Mesenchymal stem cell (in vitro differentiated cells and primary cell): Measurements from ENCODE around the gene GTF2I.
"Not testable (repeated sequence)": the region's sequence is repeated elsewhere in the genome, so short reads cannot be mapped to it uniquely, and the experiment has no call there.

Source experiments
- DNase-seq: peaks from one replicate; pipeline ENCODE4 v3.0.0-alpha.2; 2013
- H2AFZ ChIP-seq: one replicate; pipeline ENCODE4 v1.6.1; 2013; ENCODE audit warnings: low read depth, mild to moderate bottlenecking, control low read depth, inconsistent platforms, low read length, moderate library complexity
- H2AK5ac ChIP-seq: 2 replicates; pipeline ENCODE4 v1.6.1; 2013; ENCODE audit warnings: low read length, moderate library complexity, mild to moderate bottlenecking, inconsistent platforms; ENCODE audit not compliant: severe bottlenecking
- H2BK120ac ChIP-seq: one replicate; pipeline ENCODE4 v1.6.1; 2013; ENCODE audit warnings: low read depth, mild to moderate bottlenecking, inconsistent platforms, low read length, moderate library complexity
- H2BK12ac ChIP-seq, 2 experiments: one replicate each; pipeline ENCODE4 v1.6.1; 2013; ENCODE audit warnings: inconsistent platforms in 2 of 2, low read length in 2 of 2, mild to moderate bottlenecking in 2 of 2, moderate library complexity in 2 of 2, control low read depth in 1 of 2
- H2BK15ac ChIP-seq: one replicate; pipeline ENCODE4 v1.6.1; 2013; ENCODE audit warnings: mild to moderate bottlenecking, low read depth, inconsistent platforms; ENCODE audit not compliant: poor library complexity, severe bottlenecking
- H2BK5ac ChIP-seq: 2 replicates; pipeline ENCODE4 v1.6.1; 2013; ENCODE audit warnings: low read depth, mild to moderate bottlenecking, low read length, control low read depth, inconsistent platforms; ENCODE audit not compliant: poor library complexity, severe bottlenecking
- H3K14ac ChIP-seq, 2 experiments: one replicate each; pipeline ENCODE4 v1.6.1; 2013; ENCODE audit warnings: inconsistent platforms in 2 of 2, low read length in 2 of 2, control low read depth in 1 of 2, mild to moderate bottlenecking in 1 of 2, moderate library complexity in 1 of 2
- H3K18ac ChIP-seq, 2 experiments: one replicate each; pipeline ENCODE4 v1.6.1; 2013; ENCODE audit warnings: inconsistent platforms in 2 of 2, low read length in 2 of 2, control low read depth in 1 of 2, low read depth in 1 of 2, mild to moderate bottlenecking in 1 of 2
- H3K23ac ChIP-seq, 2 experiments: one replicate each; pipeline ENCODE4 v1.6.1; 2013; ENCODE audit warnings: inconsistent platforms in 2 of 2, low read length in 2 of 2, mild to moderate bottlenecking in 2 of 2, moderate library complexity in 2 of 2, control low read depth in 1 of 2
- H3K27ac ChIP-seq: 2 replicates; pipeline ENCODE4 v1.5.1; 2013; ENCODE audit warnings: mild to moderate bottlenecking, moderate library complexity, low read length, control low read depth, inconsistent platforms; ENCODE audit not compliant: poor library complexity, severe bottlenecking
- H3K27me3 ChIP-seq, 2 experiments: 2 replicates each; pipeline versions ENCODE4 v1.6.1 to v1.7.0; 2013; ENCODE audit warnings: low read length in 2 of 2, mild to moderate bottlenecking in 2 of 2, moderate library complexity in 2 of 2, control low read depth in 1 of 2, inconsistent platforms in 1 of 2; ENCODE audit not compliant: control insufficient read depth in 1 of 2, insufficient read depth in 1 of 2
- H3K36me3 ChIP-seq, 2 experiments: 2 replicates each; pipeline versions ENCODE4 v1.6.1 to v1.7.0; 2013; ENCODE audit warnings: low read length in 2 of 2, control low read depth in 1 of 2, inconsistent platforms in 1 of 2, low read depth in 1 of 2, mild to moderate bottlenecking in 1 of 2; ENCODE audit not compliant: insufficient read depth in 2 of 2, control insufficient read depth in 1 of 2
- H3K4ac ChIP-seq, 2 experiments: one replicate each; pipeline ENCODE4 v1.6.1; 2013; ENCODE audit warnings: inconsistent platforms in 2 of 2, low read length in 2 of 2, mild to moderate bottlenecking in 2 of 2, moderate library complexity in 2 of 2, control low read depth in 1 of 2, low read depth in 1 of 2
- H3K4me1 ChIP-seq: 2 replicates; pipeline ENCODE4 v1.6.1; 2013; ENCODE audit warnings: low read depth, low read length, control low read depth; ENCODE audit not compliant: control insufficient read depth, insufficient read depth
- H3K4me2 ChIP-seq: 2 replicates; pipeline ENCODE4 v1.6.1; 2013; ENCODE audit warnings: low read length, mild to moderate bottlenecking, inconsistent platforms; ENCODE audit not compliant: poor library complexity, severe bottlenecking
- H3K4me3 ChIP-seq, 2 experiments: 2 replicates each; pipeline versions ENCODE4 v1.5.1 to v1.7.0; 2013; ENCODE audit warnings: low read length in 2 of 2, mild to moderate bottlenecking in 2 of 2, control low read depth in 1 of 2, low read depth in 1 of 2; ENCODE audit not compliant: insufficient read depth in 1 of 2
- H3K79me1 ChIP-seq: replicated peaks from 2 replicates; pipeline ENCODE4 v1.6.1; 2013; ENCODE audit warnings: mild to moderate bottlenecking, control low read depth, low read length, inconsistent platforms; ENCODE audit not compliant: poor library complexity, severe bottlenecking
- H3K9ac ChIP-seq: 2 replicates; pipeline ENCODE4 v1.7.0; 2013; ENCODE audit warnings: mild to moderate bottlenecking, low read length, moderate library complexity
- H3K9me3 ChIP-seq: 2 replicates; pipeline ENCODE4 v1.7.0; 2013; ENCODE audit warnings: mild to moderate bottlenecking, low read length; ENCODE audit not compliant: control insufficient read depth
- H4K8ac ChIP-seq: one replicate; pipeline ENCODE4 v1.6.1; 2013; ENCODE audit warnings: inconsistent platforms, mild to moderate bottlenecking, low read length, moderate library complexity
- H4K91ac ChIP-seq: one replicate; pipeline ENCODE4 v1.6.1; 2013; ENCODE audit warnings: mild to moderate bottlenecking, low read length, inconsistent platforms
- WGBS: methylation state at CpG from one replicate; pipeline ENCODE4 v1.1.7; 2013; ENCODE audit warnings: mixed read lengths; 5-methylcytosine and 5-hydroxymethylcytosine counted together

The GTF2I gene

GRCh38 chr7:74722153-74722552, 64.6 kb downstream of the GTF2I start:
- Histone ChIP-seq H2BK120ac (no peak overlapping the region), H2BK5ac (no peak overlapping the region), H3K9ac (no peak overlapping the region), H2AK5ac (no peak overlapping the region), H3K4me1 (peaks cover 3% of the 10 kb centered on the region), H3K9me3 (no peaks in the 10 kb centered on the region), H3K36me3 (peaks cover 17 to 68% of the 10 kb centered on the region in 2 experiments), H2BK15ac (no peak overlapping the region), H3K27me3 (no peaks in the 10 kb centered on the region), H3K4ac (no peak overlapping the region), H2BK12ac (no peak overlapping the region), H3K4me3 (no peak overlapping the region), H4K8ac (no peak overlapping the region), H3K23ac (no peak overlapping the region), H3K27ac (no peak overlapping the region), H2AFZ (no peak overlapping the region), H3K79me1 (peaks cover 11% of the 10 kb centered on the region), H3K4me2 (no peak overlapping the region), H3K18ac (no peak overlapping the region), H4K91ac (no peak overlapping the region), H3K14ac (no peak overlapping the region)
- 98% methylated on average over 16 of the region's 16 CpGs for WGBS
- DNase-seq, result no peak

- H2BK120ac ChIP-seq, result no peak overlapping the region
- H3K4me2 ChIP-seq, result no peak overlapping the region
- H4K8ac ChIP-seq, result no peak overlapping the region
- H2AFZ ChIP-seq, result no peak overlapping the region
- no peak overlapping the region for H3K14ac ChIP-seq
- no peak overlapping the region for H2AK5ac ChIP-seq
- no CpG with 5 or more reads among the region's 1 CpG for WGBS
- H3K36me3 ChIP-seq, result peaks cover 14 to 39% of the 10 kb centered on the region in 2 experiments
- no peak overlapping the region for H3K23ac ChIP-seq
- H3K9me3 ChIP-seq, result no peaks in the 10 kb centered on the region
- DNase-seq, result no peak
- H2BK5ac ChIP-seq, result no peak overlapping the region
- no peak overlapping the region for H2BK12ac ChIP-seq
- H3K4me3 ChIP-seq, result no peak overlapping the region
- H3K4me1 ChIP-seq, result peaks cover 1% of the 10 kb centered on the region
- peaks cover 12% of the 10 kb centered on the region for H3K79me1 ChIP-seq
- no peak overlapping the region for H2BK15ac ChIP-seq
- H3K4ac ChIP-seq, result no peak overlapping the region
- no peaks in the 10 kb centered on the region for H3K27me3 ChIP-seq
- no peak overlapping the region for H3K9ac ChIP-seq
- no peak overlapping the region for H3K18ac ChIP-seq
- no peak overlapping the region for H4K91ac ChIP-seq
- H3K27ac ChIP-seq, result no peak overlapping the region
Observed at GRCh38 chr7:74725840-74726239, 68.3 kb downstream of the GTF2I start.

- no peak overlapping the region for H3K9ac ChIP-seq
- over 99% methylated on average over 6 of the region's 8 CpGs for WGBS
- H3K4me3 ChIP-seq, result no peak overlapping the region
- no peak for DNase-seq
- no peak overlapping the region for H4K8ac ChIP-seq
- H3K79me1 ChIP-seq, result peaks cover 12% of the 10 kb centered on the region
- no peak overlapping the region for H3K18ac ChIP-seq
- H4K91ac ChIP-seq, result no peak overlapping the region
- H2BK15ac ChIP-seq, result no peak overlapping the region
- H2BK5ac ChIP-seq, result no peak overlapping the region
- no peaks in the 10 kb centered on the region for H3K27me3 ChIP-seq
- no peak overlapping the region for H2AK5ac ChIP-seq
- H3K23ac ChIP-seq, result no peak overlapping the region
- peaks cover 11 to 33% of the 10 kb centered on the region in 2 experiments for H3K36me3 ChIP-seq
- H3K9me3 ChIP-seq, result no peaks in the 10 kb centered on the region
- H2BK120ac ChIP-seq, result no peak overlapping the region
- H3K14ac ChIP-seq, result no peak overlapping the region
- no peak overlapping the region for H2AFZ ChIP-seq
- no peak overlapping the region for H3K27ac ChIP-seq
- no peak overlapping the region for H2BK12ac ChIP-seq
- H3K4me1 ChIP-seq, result peaks cover 1% of the 10 kb centered on the region
- no peak overlapping the region for H3K4ac ChIP-seq
- H3K4me2 ChIP-seq, result no peak overlapping the region
Observed at GRCh38 chr7:74726309-74727101, 69.0 kb downstream of the GTF2I start.

- H2BK12ac ChIP-seq, H3K4me2 ChIP-seq: not testable (repeated sequence)
Observed at GRCh38 chr7:74728686-74729085, 71.2 kb downstream of the GTF2I start.

More at GRCh38 chr7:74728686-74729085, 71.2 kb downstream of the GTF2I start:
- not testable (repeated sequence) for H3K27ac ChIP-seq, H3K14ac ChIP-seq, H3K4me3 ChIP-seq, H3K4me1 ChIP-seq, H3K9me3 ChIP-seq, H2AFZ ChIP-seq, H3K27me3 ChIP-seq, H3K9ac ChIP-seq, H4K8ac ChIP-seq, H4K91ac ChIP-seq, H2BK15ac ChIP-seq, H3K4ac ChIP-seq, DNase-seq, H2BK120ac ChIP-seq, H2AK5ac ChIP-seq, H3K18ac ChIP-seq, H2BK5ac ChIP-seq, H3K23ac ChIP-seq, H3K79me1 ChIP-seq
- no CpG with 5 or more reads among the region's 10 CpGs for WGBS
- peaks cover 6 to 19% of the 10 kb centered on the region in 2 experiments for H3K36me3 ChIP-seq
